Fibroblast of lung (primary cell): Measurements from ENCODE around the gene MB.

ENCODE experiments used
- CTCF ChIP-seq, 2 donors: IDR thresholded peaks in 1 of 2; conservative IDR thresholded peaks in 1 of 2; 1 replicate in 1 of 2; 2 replicates in 1 of 2; pipeline ENCODE4 v1.5.1; 2011 to 2012; ENCODE audit warnings: low read length in 2 of 2, control low read depth in 1 of 2, inconsistent platforms in 1 of 2, low read depth in 1 of 2, mild to moderate bottlenecking in 1 of 2
- EZH2 ChIP-seq: IDR thresholded peaks from 2 replicates; pipeline ENCODE4 v1.5.1; 2012; ENCODE audit warnings: low read length, control low read depth, mild to moderate bottlenecking; ENCODE audit errors: missing control alignments

GRCh38 chr22:35604621-35605368 lies 12.3 kb downstream of the MB start:
- TF ChIP-seq CTCF (conservative IDR thresholded peaks at IDR 0.05 in 1 of 2, IDR thresholded peaks at IDR 0.05 in 1 of 2; ENCODE audit: low read depth in 1 of 2, low read length in 2 of 2) (no peak), EZH2 (no peak)
